ENCODE data around the gene REST. TPM values are rescaled to one million over a fixed set of nuclear protein-coding genes. Genes with fewer than 3 reads are reported as not detected.
"Not testable (repeated sequence)": the region's sequence is repeated elsewhere in the genome, so short reads cannot be mapped to it uniquely, and the experiment has no call there.

REST gene
- total RNA-seq, 1 donor from 2014 or later, result 24.2 TPM

DNA sequence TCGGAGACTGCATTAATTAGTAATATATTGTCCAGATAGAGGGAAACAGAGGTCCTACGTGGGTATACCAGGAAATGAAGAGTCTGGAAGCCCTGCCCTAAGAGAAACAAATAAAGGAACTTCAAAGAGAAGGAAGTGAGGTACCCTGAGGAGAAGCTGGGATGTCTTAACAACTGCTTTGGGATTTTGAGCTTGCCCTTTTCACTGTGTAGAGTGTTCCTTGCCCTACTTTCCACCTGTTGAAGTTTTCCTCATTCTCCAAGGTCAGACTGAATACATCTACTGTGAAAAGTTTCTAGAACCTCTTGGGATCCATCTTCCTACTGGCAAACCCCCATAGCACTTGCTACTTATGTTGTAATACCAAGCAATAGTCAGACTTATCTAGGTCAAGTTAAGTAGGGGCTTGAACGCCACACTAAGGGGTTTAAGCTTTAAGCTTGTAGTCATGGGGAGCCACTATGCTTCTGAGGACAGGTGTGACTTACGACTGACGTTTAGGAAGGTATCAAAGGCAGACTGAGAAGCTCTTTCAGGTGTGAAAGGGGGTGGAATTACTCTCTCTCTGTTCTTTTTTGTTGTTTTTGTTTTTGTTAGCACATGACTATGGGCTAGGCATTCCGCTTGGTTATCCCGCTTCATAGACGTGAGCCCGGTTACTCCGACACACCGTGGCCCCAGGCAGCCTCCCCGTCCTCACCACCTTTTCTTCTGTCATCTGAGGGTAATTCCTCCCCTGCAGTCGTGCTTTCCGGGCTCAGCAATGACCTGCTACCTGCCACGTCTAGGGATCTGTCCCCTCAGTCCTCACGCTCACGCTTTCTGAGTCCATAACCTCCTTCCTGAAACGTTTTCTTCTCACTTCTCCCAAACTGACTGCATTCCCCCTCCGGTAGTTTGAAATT is 959 bp upstream of the REST start:
- ATAC-seq (no peak), DNase-seq (no peak)
- intact Hi-C loops (cut with micrococcal nuclease), result no loop called here

DNA sequence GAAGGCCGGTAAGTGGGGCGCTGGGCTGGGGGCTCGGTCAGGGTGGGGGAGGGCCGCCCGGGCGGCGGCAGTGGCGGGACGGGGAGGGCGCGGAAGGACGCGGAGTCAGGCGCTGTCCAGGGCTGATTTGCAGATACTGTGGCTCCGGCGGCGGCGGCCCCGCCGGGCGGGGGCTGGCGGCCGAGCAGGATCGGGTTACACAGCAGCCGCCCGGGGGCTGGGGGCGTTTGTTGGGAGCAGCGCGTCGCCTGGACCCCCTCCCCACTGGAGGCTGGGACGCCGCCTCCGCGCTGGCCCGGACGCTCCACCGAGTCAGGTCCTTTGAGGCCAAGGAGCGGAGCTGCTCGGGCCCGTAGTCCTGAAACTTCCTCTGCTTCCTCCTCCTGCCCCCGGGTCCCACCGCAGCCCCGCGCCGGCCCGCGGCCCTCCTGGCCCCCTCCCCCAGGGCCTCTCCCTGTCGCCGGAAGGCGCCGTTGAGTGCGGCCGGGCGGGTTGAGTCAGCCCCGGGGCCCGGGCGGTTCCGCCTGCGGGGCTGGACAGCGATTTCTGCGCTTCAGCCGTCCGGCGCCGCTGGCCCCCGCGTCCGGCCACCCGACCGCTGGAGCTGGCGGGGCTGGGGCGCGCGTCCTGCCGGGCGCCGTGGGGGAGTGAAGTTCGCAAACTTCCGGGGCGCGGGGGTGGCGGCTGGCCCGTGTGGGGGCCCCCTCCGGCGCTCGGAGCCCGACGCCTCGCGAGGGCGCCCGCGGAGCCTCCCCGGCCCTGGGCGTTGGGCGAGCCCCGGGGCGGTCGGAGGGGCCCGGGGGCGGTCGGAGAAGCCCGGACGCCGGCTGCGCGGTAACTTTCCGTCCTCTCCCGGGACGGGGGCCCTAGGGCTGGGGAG is 746 bp downstream of the REST start:
- ATAC-seq (peak; percentile 83), DNase-seq (peak; percentile 79)
- intact Hi-C loops (cut with micrococcal nuclease), result no loop called here

GRCh38 chr4:56909086-56909894 is 1.6 kb downstream of the REST start:
- peak; percentile 66 for DNase-seq
- intact Hi-C loops (cut with micrococcal nuclease), result no loop called here
- ATAC-seq, result peak; percentile 12

DNA sequence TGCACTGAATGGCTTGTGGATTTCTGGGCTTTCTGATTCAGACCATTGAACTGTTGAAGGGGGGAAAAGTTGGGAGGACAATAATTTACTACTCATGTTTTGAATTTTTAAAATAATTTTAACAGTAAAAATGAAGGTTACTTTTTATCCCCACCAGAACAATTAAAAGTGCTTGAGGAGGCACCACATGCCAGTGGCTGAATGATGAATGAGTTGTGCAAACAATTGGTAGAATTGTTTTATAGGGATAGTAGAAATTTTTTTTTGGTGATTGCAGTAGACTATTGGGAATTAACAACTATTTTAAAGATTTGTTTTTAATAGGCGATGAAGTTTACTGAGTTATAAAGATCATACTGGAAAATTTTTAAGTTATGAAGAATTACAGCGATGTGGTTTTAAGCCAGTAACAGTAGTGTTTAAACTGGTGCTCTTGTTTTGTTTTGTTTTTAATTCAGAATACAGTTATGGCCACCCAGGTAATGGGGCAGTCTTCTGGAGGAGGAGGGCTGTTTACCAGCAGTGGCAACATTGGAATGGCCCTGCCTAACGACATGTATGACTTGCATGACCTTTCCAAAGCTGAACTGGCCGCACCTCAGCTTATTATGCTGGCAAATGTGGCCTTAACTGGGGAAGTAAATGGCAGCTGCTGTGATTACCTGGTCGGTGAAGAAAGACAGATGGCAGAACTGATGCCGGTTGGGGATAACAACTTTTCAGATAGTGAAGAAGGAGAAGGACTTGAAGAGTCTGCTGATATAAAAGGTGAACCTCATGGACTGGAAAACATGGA is 2.7 kb downstream of the REST start:
- intact Hi-C loops (cut with micrococcal nuclease), result no loop called here

GRCh38 chr4:56914336-56914735 is 6.6 kb downstream of the REST start:
- no peak for ATAC-seq
- intact Hi-C loops (cut with micrococcal nuclease), result no loop called here

More for the DNA sequence above, 2.7 kb downstream of the REST start:
- DNase-seq, result no peak
- no peak for ATAC-seq

DNA sequence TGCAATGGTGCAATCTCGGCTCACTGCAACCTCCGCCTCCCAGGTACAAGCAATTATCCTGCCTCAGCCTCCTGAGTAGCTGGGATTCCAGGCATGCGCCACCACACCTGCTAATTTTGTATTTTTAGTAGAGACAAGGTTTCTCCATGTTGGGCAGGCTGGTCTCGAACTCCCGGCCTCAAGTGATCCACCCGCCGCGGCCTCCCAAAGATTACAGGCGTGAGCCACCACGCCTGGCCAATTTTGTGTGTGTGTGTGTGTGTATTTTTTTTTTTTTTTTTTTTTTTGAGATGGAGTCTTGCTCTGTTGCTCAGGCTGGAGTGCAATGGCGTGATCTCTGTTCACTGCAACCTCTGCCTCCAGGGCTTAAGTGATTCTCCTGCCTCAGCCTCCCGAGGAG is 7.3 kb downstream of the REST start:
- intact Hi-C loops (cut with micrococcal nuclease); ATAC-seq; DNase-seq: not testable (repeated sequence)

More at GRCh38 chr4:56914336-56914735, 6.6 kb downstream of the REST start:
- no peak for DNase-seq

DNA sequence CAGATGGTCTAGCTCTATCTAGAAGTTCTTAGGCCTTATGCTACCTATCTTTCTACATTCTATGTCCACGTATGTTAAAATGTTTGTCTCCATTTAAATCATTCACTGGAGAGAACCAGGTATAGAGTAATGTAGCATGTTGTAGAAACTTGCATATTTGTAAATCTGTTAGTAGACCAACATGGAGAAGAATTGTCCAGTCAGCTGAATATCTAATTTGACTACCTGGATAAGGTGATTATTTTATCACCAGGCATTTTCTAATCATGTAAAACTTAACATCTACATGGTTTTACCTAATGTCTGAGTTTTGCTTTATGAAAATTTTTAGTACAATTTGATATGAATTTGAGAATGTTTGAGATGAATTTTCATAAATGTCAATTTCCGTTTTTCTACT is 19.5 kb downstream of the REST start:
- intact Hi-C loops (cut with micrococcal nuclease), result no loop called here
- DNase-seq (no peak), ATAC-seq (no peak)

GRCh38 chr4:56930638-56931037 is 22.9 kb downstream of the REST start:
- intact Hi-C loops (cut with micrococcal nuclease), result no loop called here

DNA sequence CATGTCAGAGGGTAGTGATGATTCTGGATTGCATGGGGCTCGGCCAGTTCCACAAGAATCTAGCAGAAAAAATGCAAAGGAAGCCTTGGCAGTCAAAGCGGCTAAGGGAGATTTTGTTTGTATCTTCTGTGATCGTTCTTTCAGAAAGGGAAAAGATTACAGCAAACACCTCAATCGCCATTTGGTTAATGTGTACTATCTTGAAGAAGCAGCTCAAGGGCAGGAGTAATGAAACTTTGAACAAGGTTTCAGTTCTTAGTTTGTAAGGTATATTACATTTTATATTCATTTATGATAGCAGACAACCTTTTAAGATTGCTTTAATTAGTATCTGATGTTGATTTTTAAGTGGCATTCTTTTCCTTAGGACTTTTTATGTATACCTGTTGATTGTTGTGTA is 24.2 kb downstream of the REST start:
- DNase-seq (no peak), ATAC-seq (no peak)
- intact Hi-C loops (cut with micrococcal nuclease), result no loop called here

More at GRCh38 chr4:56930638-56931037, 22.9 kb downstream of the REST start:
- no peak for DNase-seq
- ATAC-seq, result no peak

DNA sequence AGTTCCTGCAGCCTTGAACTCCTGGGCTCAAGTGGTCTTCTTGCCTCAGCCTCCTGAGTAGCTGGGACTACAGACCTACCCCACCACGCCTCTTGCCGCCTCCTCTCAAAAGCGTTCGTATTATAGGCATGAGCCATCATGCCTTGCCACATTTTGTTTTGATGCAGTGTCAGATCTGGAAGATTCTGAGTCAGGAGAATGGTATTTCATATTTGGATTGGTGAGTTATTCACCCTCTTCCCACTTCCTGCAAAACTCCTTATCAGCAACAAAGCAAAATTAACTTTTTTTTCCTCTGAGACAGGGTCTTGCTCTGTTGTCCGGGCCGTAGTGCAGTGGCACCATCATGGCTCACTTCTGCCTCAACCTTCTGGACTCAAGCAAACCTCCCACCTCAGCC is 29.6 kb downstream of the REST start:
- ATAC-seq, result no peak
- no peak for DNase-seq
- intact Hi-C loops (cut with micrococcal nuclease), result no loop called here

DNA sequence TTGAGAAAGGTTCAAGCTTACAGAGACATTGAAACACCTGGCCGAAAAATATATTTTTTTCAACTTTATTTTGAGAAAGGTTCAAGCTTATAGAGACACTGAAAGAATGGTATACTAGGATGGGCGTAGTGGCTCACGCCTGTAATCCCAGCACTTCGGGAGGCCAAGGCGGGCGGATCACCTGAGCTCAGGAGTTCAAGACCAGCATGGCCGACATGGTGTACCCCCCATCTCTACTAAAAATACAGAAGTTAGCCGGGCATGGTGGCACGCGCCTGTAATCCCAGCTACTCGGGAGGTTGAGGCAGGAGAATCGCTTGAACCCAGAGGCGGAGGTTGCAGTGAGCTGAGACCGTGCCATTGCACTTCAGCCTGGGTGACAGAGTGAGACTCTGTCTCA is 32.1 kb downstream of the REST start:
- intact Hi-C loops (cut with micrococcal nuclease); ATAC-seq; DNase-seq: not testable (repeated sequence)

- intact Hi-C loops (cut with micrococcal nuclease), result no loop called here
- ATAC-seq, result peak; percentile 52
- no peak for DNase-seq
Observed at GRCh38 chr4:56940403-56940802, 32.7 kb downstream of the REST start.

- intact Hi-C loops (cut with micrococcal nuclease), result no loop called here
- ATAC-seq (no peak), DNase-seq (no peak)
Observed at GRCh38 chr4:56940971-56941370, 33.3 kb downstream of the REST start.

DNA sequence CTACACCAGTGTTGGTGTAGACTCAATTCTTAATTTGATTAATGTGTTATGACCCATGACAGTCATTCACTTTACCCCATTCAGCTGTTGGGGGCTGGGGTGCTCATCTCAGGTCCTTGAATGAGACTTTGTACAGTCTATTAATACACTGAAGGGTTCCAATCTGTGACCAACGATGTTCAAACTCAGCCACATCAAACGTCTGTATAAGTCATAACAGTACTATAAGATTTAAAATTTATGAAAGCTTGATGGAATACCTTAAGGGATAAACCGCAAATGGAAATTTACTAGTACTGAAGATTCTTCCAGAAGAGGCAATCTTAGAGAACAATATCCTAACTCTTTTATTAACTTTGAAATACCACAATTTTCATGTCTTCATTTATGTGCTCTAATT is 33.7 kb downstream of the REST start:
- intact Hi-C loops (cut with micrococcal nuclease), result no loop called here
- ATAC-seq, result no peak
- DNase-seq, result no peak

DNA sequence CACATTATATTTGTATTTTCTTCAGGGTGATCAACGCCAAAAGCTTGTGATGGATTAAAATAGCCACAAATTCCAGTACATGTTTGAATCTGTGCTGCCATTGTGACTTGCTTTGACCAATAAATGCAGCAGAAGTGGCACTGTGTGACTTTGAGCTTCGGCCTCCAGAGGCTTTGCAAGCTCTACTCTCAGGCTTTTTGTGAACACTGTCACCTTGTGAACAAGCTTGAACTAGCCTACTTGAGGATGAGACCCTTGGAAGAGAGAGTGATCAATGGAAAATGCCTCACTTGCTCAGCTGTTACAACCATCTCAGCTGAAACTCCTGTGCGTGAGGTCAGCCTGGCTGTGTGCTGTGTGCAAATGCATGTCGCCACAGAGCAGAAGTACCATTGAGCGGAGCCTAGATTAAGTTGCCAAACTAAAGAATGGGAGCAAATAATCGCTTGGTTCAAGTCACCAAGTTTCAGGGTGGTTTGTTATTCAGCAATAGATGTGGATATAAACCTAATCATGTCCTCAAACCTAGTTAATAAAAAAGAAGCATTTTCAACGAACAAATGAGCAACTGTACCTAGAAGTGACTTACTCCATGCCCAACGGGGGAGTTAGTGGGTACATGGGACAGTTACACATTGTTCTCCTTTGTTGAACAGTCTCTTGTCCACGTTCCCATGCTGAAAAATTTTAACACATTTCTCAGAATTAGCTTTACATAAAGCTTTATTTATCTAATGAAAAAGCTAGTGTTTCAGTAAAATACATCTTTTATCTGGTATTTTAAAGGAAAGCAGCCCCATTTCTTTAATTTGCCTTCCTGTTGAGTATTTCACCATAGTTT is 46.2 kb downstream of the REST start:
- DNase-seq (no peak), ATAC-seq (no peak)
- intact Hi-C loops (cut with micrococcal nuclease), result no loop called here

- intact Hi-C loops (cut with micrococcal nuclease), result no loop called here
- DNase-seq (peak; percentile 82), ATAC-seq (peak; percentile 99)
Observed at GRCh38 chr4:56958111-56958517, 50.4 kb downstream of the REST start.

GRCh38 chr4:56959100-56959499 is 51.4 kb downstream of the REST start:
- DNase-seq, result no peak
- no peak for ATAC-seq
- intact Hi-C loops (cut with micrococcal nuclease), result no loop called here

- DNase-seq (no peak), ATAC-seq (no peak)
- intact Hi-C loops (cut with micrococcal nuclease), result no loop called here
Observed at GRCh38 chr4:56961107-56961500, 53.4 kb downstream of the REST start.

Data from left ventricle myocardium superior (tissue), 1 donor.